H1 (cell line): ENCODE results near the gene WDR74. TPM values are rescaled to one million over a fixed set of nuclear protein-coding genes. Genes with fewer than 3 reads are reported as not detected.
A peak's percentile ranks its signal among the peaks of the same experiment; 100 is the strongest.

Source experiments
- CTCF ChIA-PET: fragments of 300-600 bp; sonication (Branson Sonifier 250); formaldehyde crosslinking; loops from one replicate; lab custom pipeline; 2021; ENCODE audit not compliant: partially characterized antibody; lab: Charles Lee
- POLR2A ChIA-PET: fragments of 300-600 bp; sonication (Branson Sonifier 250); formaldehyde crosslinking; loops from one replicate; lab custom pipeline; 2021; ENCODE audit warnings: inconsistent platforms; ENCODE audit not compliant: partially characterized antibody; lab: Charles Lee
- DNase-seq, 2 experiments: peaks; one replicate each; pipeline versions ENCODE4 v3.0.0 to v3.0.0-alpha.2; 2010 to 2022; ENCODE audit warnings: low spot score in 2 of 2, low read depth in 1 of 2, mixed read lengths in 1 of 2
- FAIRE-seq: peaks from 2 replicates; lab custom pipeline; 2011; peaks lifted over from hg19 to GRCh38; lab: Jason Lieb, UNC
- H2AFZ ChIP-seq: 2 replicates; pipeline ENCODE4 v1.8.1; 2012; ENCODE audit warnings: low read length, inconsistent platforms
- H2AK5ac ChIP-seq: 2 replicates; pipeline ENCODE4 v1.6.1; 2013; ENCODE audit warnings: low read depth, low read length
- H2BK120ac ChIP-seq: replicated peaks from 2 replicates; pipeline ENCODE3; 2013; ENCODE audit warnings: low read depth, low read length, inconsistent platforms
- H2BK12ac ChIP-seq: 2 replicates; pipeline ENCODE4 v1.6.1; 2013; ENCODE audit warnings: low read depth, low read length
- H2BK15ac ChIP-seq: 2 replicates; pipeline ENCODE4 v1.6.1; 2013; ENCODE audit warnings: low read length
- H2BK20ac ChIP-seq: 2 replicates; pipeline ENCODE4 v1.6.1; 2013; ENCODE audit warnings: low read length
- H2BK5ac ChIP-seq: 2 replicates; pipeline ENCODE4 v1.6.1; 2013; ENCODE audit warnings: low read depth, low read length
- H3K14ac ChIP-seq: 2 replicates; pipeline ENCODE4 v1.6.1; 2013; ENCODE audit warnings: inconsistent platforms; ENCODE audit not compliant: insufficient read length
- H3K18ac ChIP-seq: 2 replicates; pipeline ENCODE4 v1.6.1; 2013; ENCODE audit warnings: low read length; ENCODE audit errors: extremely low read depth
- H3K23ac ChIP-seq: 2 replicates; pipeline ENCODE4 v1.6.1; 2013; ENCODE audit warnings: inconsistent platforms; ENCODE audit not compliant: insufficient read length
- H3K23me2 ChIP-seq: 2 replicates; pipeline ENCODE4 v1.6.1; 2013; ENCODE audit warnings: low read depth, low read length
- H3K27ac ChIP-seq: 2 replicates; pipeline ENCODE4 v1.6.1; 2011; ENCODE audit warnings: low read depth, low read length, inconsistent platforms
- H3K27me3 ChIP-seq, 4 experiments: replicated peaks in 1 of 4; 1 replicate in 1 of 4; 2 replicates in 3 of 4; pipeline versions ENCODE4 v1.6.1 to v1.8.1; 2011 to 2013; ENCODE audit warnings: low read length in 3 of 4, mild to moderate bottlenecking in 3 of 4, inconsistent platforms in 2 of 4, mixed read lengths in 2 of 4, moderate library complexity in 1 of 4; ENCODE audit not compliant: control insufficient read depth in 3 of 4, insufficient read depth in 3 of 4; ENCODE audit errors: extremely low read depth in 1 of 4
- H3K36me3 ChIP-seq, 4 experiments: 2 replicates each; pipeline versions ENCODE4 v1.6.1 to v1.8.1; 2011 to 2013; ENCODE audit warnings: mild to moderate bottlenecking in 4 of 4, low read length in 3 of 4, moderate library complexity in 2 of 4, control low read depth in 1 of 4, inconsistent platforms in 1 of 4; ENCODE audit not compliant: insufficient read depth in 4 of 4, control insufficient read depth in 2 of 4
- H3K4ac ChIP-seq: replicated peaks from 2 replicates; pipeline ENCODE3; 2013; ENCODE audit warnings: low read length, low read depth, mixed read lengths, inconsistent platforms; ENCODE audit not compliant: insufficient read length
- H3K4me1 ChIP-seq, 4 experiments: replicated peaks in 1 of 4; 1 replicate in 1 of 4; 2 replicates in 3 of 4; pipeline versions ENCODE4 v1.6.1 to v1.8.1; 2011 to 2013; ENCODE audit warnings: low read length in 3 of 4, inconsistent platforms in 2 of 4, mixed read lengths in 1 of 4; ENCODE audit not compliant: insufficient read depth in 4 of 4, control insufficient read depth in 3 of 4
- H3K4me2 ChIP-seq, 2 experiments: 2 replicates each; pipeline versions ENCODE4 v1.6.1 to v1.8.1; 2011 to 2013; ENCODE audit warnings: low read depth in 2 of 2, low read length in 2 of 2, control low read depth in 1 of 2, inconsistent platforms in 1 of 2, mild to moderate bottlenecking in 1 of 2; ENCODE audit not compliant: insufficient read depth in 1 of 2
- H3K4me3 ChIP-seq, 4 experiments: fragments of 200-600, 300-600 bp in 1 of 4; sonication (generic), shearing (Covaris generic), sonication (Bioruptor Twin) in 1 of 4; 2 replicates each; pipeline versions ENCODE4 v1.5.1 to v1.8.1; 2011 to 2016; ENCODE audit warnings: low read length in 4 of 4, low read depth in 3 of 4, control low read depth in 2 of 4, inconsistent platforms in 2 of 4, mild to moderate bottlenecking in 2 of 4, mixed read lengths in 1 of 4, moderate library complexity in 1 of 4; ENCODE audit not compliant: insufficient read depth in 2 of 4; ENCODE audit errors: extremely low read depth in 1 of 4
- H3K56ac ChIP-seq: replicated peaks from 2 replicates; pipeline ENCODE3; 2013; ENCODE audit warnings: low read depth, mild to moderate bottlenecking, mixed read lengths, low read length, inconsistent platforms; ENCODE audit not compliant: insufficient read length
- H3K79me1 ChIP-seq: 2 replicates; pipeline ENCODE4 v1.6.1; 2013; ENCODE audit warnings: low read depth, low read length, control low read depth
- H3K79me2 ChIP-seq, 2 experiments: 2 replicates each; pipeline versions ENCODE4 v1.6.1 to v1.8.1; 2012 to 2013; ENCODE audit warnings: low read length in 2 of 2, mild to moderate bottlenecking in 2 of 2, inconsistent platforms in 1 of 2; ENCODE audit not compliant: insufficient read depth in 2 of 2, control insufficient read depth in 1 of 2
- H3K9ac ChIP-seq, 4 experiments: replicated peaks in 1 of 4; 1 replicate in 1 of 4; 2 replicates in 3 of 4; pipeline versions ENCODE4 v1.6.1 to v1.8.1; 2011 to 2013; ENCODE audit warnings: low read depth in 3 of 4, low read length in 3 of 4, control low read depth in 2 of 4, mild to moderate bottlenecking in 2 of 4, moderate library complexity in 2 of 4, inconsistent platforms in 1 of 4; ENCODE audit errors: extremely low read depth in 1 of 4
- H3K9me3 ChIP-seq, 2 experiments: 2 replicates each; pipeline versions ENCODE4 v1.6.1 to v1.8.1; 2012 to 2013; ENCODE audit warnings: mild to moderate bottlenecking in 2 of 2, moderate library complexity in 2 of 2, control low read depth in 1 of 2, inconsistent platforms in 1 of 2, low read depth in 1 of 2, low read length in 1 of 2, mixed read lengths in 1 of 2; ENCODE audit not compliant: insufficient read depth in 2 of 2
- H4K20me1 ChIP-seq, 2 experiments: replicated peaks in 1 of 2; 2 replicates each; pipeline versions ENCODE3 to v1.8.1; 2011 to 2013; ENCODE audit warnings: inconsistent platforms in 2 of 2, low read length in 2 of 2, mild to moderate bottlenecking in 1 of 2; ENCODE audit not compliant: insufficient read depth in 2 of 2, control insufficient read depth in 1 of 2
- H4K5ac ChIP-seq: 2 replicates; pipeline ENCODE4 v1.6.1; 2013; ENCODE audit warnings: low read length, low read depth, mixed read lengths, inconsistent platforms; ENCODE audit not compliant: insufficient read length
- H4K8ac ChIP-seq: 2 replicates; pipeline ENCODE4 v1.8.0; 2013; ENCODE audit warnings: mild to moderate bottlenecking, moderate library complexity, low read length, inconsistent platforms; ENCODE audit not compliant: insufficient read depth; ENCODE audit errors: extremely low read depth
- H4K91ac ChIP-seq: replicated peaks from 2 replicates; pipeline ENCODE3; 2013; ENCODE audit warnings: low read length, mixed read lengths, inconsistent platforms; ENCODE audit not compliant: insufficient read length
- SP4 ChIP-seq: IDR thresholded peaks from 2 replicates; pipeline ENCODE4 v1.6.1; 2012; ENCODE audit warnings: low read length, inconsistent platforms
- USF2 ChIP-seq: IDR thresholded peaks from 2 replicates; pipeline ENCODE4 v1.6.1; 2011; ENCODE audit warnings: low read length, improper control_type of control experiment
- WGBS, 2 experiments: shearing (Covaris generic) in 1 of 2; methylation state at CpG; one replicate each; pipeline versions ENCODE4 v1.1.6 to v1.1.7; 2013 to 2015; ENCODE audit warnings: low lambda C conversion rate in 2 of 2, mixed read lengths in 2 of 2, inconsistent platforms in 1 of 2, low coverage in 1 of 2, missing lambda C conversion rate in 1 of 2; ENCODE audit not compliant: insufficient replicate concordance in 2 of 2, insufficient coverage in 1 of 2, insufficient read length in 1 of 2; ENCODE audit errors: extremely low coverage in 1 of 2, missing lambda C conversion rate in 1 of 2; 5-methylcytosine and 5-hydroxymethylcytosine counted together
- polyA plus RNA-seq, 7 experiments: library from polyadenylated mRNA; depleted of rRNA in 3 of 7; stranded (reverse) in 5 of 7; unstranded in 2 of 7; fragments of >200 nt in 5 of 7; fragments of 200-250 nt in 2 of 7; gene quantifications; 1 replicate in 5 of 7; 2 replicates in 1 of 7; 4 replicates in 1 of 7; pipeline versions ENCODE4 v1.2.1 to v1.2.3, GENCODE V29; 2011 to 2013; ENCODE audit warnings: missing spikeins in 2 of 7, mixed read lengths in 2 of 7
- total RNA-seq: library from RNA; stranded (reverse); fragmentation: NEBNext Ultra II Directional; extraction: Animal tissue kit (Norgen Biotek cat#: 25700); gene quantifications from 2 replicates; pipeline ENCODE4 v1.2.1, GENCODE V29; 2021

Gene WDR74
- total and polyA plus RNA-seq, 2 of the 8 experiments (the other 6 are each of a cell fraction or from before 2014, with no cell fraction given) = 93.6 to 97.0 TPM

GRCh38 chr11:62889126-62889483 lies 49.7 kb upstream of the WDR74 start:
- no peak overlapping the region for H2BK12ac ChIP-seq
- H2BK120ac ChIP-seq = no peak overlapping the region
- H3K14ac ChIP-seq = no peak overlapping the region
- WGBS, 2 experiments = 90% methylated on average over 2 of the region's 2 CpGs; no CpG with 5 or more reads in 1 of the 2 experiments
- peaks cover 0 to 17% of the 10 kb centered on the region in 2 experiments; a peak in 3 of 4 replicates for H3K79me2 ChIP-seq
- H3K9me3 ChIP-seq = no peaks in the 10 kb centered on the region
- no peak overlapping the region for H3K4me2 ChIP-seq
- H2AK5ac ChIP-seq = no peak overlapping the region
- H3K4me3 ChIP-seq = no peak overlapping the region
- no peak for TF ChIP-seq SP4
- peak; percentile 6; the same call in 1 of the 2 replicates for TF ChIP-seq USF2
- H3K56ac ChIP-seq = no peak overlapping the region
- ChIA-PET POLR2A (interaction anchor here (0.8 to 57.8 kb wide), 20 partner anchors 11 to 224 kb away, joined by 3 to 2104 read pairs (median 5); partner anchors contain the start of genes C11orf98, CHRM1, CSKMT and LBHD1), CTCF (interaction anchor here (1.4 kb wide), 2 partner anchors 102 to 103 kb away, joined by 3 read pairs; partner anchors contain the start of gene TMEM179B)
- no peak overlapping the region for H2BK15ac ChIP-seq
- no peaks in the 10 kb centered on the region for H3K23me2 ChIP-seq
- H3K36me3 ChIP-seq = peaks cover 42 to 60% (median 54%) of the 10 kb centered on the region in 4 experiments
- DNase-seq = no peak
- no peak overlapping the region for H3K18ac ChIP-seq
- H3K4me1 ChIP-seq = peaks cover 0 to 5% (median 0%) of the 10 kb centered on the region in 4 experiments; a peak in 3 of 7 replicates
- H4K8ac ChIP-seq = no peak overlapping the region
- peaks cover 2% of the 10 kb centered on the region; the same call in 1 of the 2 replicates for H3K79me1 ChIP-seq
- H3K4ac ChIP-seq = no peak overlapping the region
- 0 out of 2 replicates have a peak overlapping the region, but pooled peaks have one; percentile 2 for H3K27ac ChIP-seq
- FAIRE-seq = no peak
- no peak overlapping the region for H2BK5ac ChIP-seq
- no peak overlapping the region for H3K23ac ChIP-seq
- H4K5ac ChIP-seq = no peak overlapping the region
- H3K27me3 ChIP-seq = no peaks in the 10 kb centered on the region
- peaks cover 12 to 19% of the 10 kb centered on the region in 2 experiments for H4K20me1 ChIP-seq
- no peak overlapping the region for H2AFZ ChIP-seq
- H3K9ac ChIP-seq = no peak overlapping the region
- no peak overlapping the region for H4K91ac ChIP-seq
- no peak overlapping the region for H2BK20ac ChIP-seq
